CD4-positive, alpha-beta T cell treated with Interleukin-12 subunit alpha and Interleukin-12 subunit beta, for 1 hour (primary cell): Measurements from ENCODE around the gene HADHA.

Experiments used
- DNase-seq: peaks from one replicate; pipeline ENCODE4 v3.0.0-alpha.2; 2020

HADHA gene

GRCh38 chr2:26190369-26190768 lies 54.1 kb downstream of the HADHA start:
- DNase-seq, result no peak

DNA sequence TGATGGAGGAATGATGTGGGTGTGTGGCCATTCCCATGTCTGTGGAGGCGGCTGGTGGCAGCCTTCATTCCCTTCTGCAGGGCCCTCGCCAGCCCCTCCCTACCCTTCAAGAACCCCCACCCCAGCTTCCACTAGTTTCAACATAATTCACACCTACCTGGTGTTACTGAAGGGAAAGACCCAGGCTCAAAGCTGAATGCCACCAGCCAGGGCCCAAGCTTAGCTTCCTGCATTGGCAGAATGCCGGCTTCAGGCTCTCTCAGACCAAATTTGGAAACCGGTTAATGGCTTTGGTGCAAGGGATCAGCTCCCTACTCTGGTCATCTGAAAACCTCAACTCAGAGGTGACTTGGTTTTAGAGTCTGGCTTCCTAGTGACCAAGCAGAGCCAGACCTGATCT lies 54.7 kb downstream of the HADHA start:
- DNase-seq, result no peak

DNA sequence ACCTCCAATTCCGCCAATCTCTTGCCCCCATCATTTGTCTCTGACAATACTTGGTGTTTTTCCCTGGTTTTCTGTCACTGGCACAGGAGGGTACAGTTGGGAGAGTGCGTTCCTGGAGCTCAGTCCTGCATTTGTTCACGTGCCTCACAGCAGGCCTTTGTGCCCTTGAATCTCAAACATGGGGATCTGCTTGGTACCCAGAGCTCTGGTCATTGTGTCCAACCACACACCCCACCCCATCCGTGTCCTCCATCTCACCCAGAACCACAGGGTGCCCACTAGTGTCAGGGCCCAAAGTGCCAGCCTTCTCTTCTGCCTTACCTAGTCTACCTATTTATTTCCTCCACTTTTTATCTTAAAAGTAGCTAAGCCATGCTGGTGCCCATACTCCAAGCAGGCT lies 55.3 kb downstream of the HADHA start:
- no peak for DNase-seq

GRCh38 chr2:26187537-26188104 lies 56.8 kb downstream of the HADHA start:
- DNase-seq, result no peak

GRCh38 chr2:26187114-26187513 lies 57.3 kb downstream of the HADHA start:
- no peak for DNase-seq

DNA sequence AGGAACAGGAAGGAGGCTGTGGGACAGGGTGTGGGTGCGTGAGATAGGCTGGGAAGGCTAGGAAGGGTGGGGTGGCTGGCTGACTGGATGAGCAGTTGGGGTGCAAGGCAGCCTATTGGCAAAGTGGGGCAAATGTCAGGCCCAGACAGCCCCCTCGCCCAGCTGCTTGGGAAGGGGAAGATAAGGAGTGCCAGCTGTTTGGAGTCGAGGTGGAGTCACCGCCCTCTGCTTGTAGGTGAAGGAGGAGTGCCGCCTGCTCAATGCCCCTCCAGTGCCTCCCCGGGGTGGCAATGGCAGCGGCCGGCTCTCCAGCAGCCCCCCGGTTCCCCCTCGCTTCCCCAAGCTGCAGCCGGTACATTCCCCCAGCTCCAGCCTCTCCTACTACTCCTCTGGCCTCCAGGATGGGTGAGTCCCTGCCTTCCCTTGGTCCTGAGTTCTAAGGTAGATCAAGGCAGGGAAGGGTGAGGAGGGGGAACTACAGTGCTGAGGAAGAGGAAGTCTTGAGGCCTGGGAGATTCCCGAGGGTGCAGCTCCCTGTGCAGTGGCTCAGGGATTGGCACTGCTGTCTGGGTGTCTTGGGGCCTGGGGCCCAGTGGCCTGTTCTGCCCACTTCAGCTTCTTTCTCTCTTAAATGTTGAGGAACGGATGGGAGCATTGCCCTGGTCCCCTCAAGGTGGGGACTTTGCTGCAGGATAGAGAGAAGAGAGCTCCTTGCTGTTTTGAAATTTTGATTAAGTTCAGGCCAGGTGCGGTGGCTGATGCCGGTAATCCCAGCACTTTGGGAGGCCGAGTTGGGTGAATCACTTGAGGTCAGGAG lies 58.3 kb downstream of the HADHA start:
- no peak for DNase-seq

DNA sequence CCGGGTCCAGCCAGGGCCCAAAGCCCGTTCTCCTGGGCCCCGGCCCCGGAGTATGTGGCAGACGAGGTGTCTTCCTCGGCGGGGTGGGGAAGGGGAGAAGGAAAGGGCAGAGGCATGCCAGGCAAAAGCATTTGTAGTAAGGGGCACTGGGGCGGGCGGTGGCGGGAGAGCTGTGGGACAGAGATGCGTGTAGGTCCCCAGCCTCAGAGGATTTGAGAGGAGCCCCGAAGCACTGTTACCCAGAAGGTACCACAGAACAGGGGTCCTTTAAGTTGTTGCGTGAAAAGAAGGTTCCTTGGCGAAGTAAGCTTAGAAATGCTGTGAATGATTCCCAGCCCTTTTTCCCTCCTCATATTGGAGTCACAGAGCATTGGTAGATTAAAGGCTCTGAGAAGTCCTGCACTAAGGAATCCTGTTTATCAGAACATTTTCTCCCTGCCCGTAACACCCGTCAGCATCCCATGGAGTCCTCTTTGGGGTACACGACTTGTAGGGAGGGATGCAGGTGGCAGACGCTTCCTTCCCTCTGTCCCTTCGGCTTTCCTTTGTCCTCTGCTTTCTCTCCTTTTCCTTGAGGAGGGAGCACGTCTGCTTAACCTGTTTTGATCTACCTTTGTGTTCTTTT lies 59.0 kb downstream of the HADHA start:
- DNase-seq, result no peak

- DNase-seq, result peak; percentile 91
Observed at GRCh38 chr2:26184555-26185303, 59.7 kb downstream of the HADHA start.

DNA sequence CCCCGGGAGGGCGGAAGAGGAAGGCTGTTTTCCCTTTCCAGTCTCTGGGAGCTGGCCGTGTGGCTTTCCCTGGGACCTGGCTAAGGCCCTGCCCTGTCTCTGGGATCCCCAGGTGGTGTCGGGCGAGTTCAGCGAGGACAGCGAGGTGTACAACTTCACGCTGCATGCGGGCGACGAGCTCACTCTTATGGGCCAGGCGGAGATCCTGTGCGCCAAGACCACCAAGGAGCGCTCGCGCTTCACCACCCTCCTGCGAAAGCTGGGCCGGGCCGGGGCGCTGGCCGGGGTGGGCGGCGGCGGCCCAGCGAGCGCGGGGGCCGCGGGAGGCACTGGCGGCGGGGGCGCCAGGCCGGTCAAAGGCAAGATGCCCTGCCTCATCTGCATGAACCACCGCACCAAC lies 60.3 kb downstream of the HADHA start:
- no peak for DNase-seq

- no peak for DNase-seq
Observed at GRCh38 chr2:26182887-26183630, 61.4 kb downstream of the HADHA start.

DNA sequence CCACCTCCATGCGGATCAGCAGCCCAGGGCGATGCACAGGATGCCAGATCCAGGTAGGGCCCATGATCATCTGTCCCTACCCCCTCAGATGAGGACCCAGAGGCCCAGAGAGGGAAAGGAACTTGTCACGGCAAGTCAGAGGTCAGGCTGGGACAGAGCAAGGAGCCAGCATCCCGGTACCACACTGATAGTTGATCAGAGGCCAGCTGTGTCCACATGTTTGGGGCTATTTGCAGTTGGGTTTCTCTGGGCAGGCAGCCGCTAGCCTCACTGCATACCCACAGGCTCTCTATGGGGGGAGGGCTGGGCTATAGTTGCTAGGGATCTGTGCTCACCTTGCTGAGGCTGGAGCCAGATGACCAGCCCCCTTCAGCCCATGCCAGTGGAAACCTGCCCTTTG lies 62.0 kb downstream of the HADHA start:
- no peak for DNase-seq

DNA sequence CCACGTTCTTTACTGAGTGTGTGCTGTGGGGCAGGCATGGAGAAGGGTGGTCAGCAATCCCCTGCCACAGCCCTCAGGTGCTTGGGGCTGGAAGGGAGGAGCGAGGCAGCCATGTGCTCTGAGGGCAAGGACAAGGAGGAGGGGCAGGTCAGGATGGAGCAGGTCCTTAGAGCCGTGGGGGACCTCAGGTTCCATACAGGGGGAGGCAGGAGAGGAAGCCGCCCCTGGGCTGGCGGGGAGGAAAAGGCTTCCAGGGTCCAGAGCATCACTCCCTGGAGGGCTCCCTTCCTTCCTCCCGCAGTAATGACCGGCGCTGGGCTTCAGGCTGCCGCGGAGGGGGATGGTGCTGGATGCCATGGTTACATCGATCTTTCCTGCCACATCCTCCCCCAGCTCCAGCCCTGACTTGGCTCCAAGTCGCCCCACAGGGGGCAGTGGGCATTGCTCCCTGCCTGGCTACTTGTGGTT lies 65.0 kb downstream of the HADHA start:
- no peak for DNase-seq

GRCh38 chr2:26178746-26179436 lies 65.5 kb downstream of the HADHA start:
- no peak for DNase-seq

DNA sequence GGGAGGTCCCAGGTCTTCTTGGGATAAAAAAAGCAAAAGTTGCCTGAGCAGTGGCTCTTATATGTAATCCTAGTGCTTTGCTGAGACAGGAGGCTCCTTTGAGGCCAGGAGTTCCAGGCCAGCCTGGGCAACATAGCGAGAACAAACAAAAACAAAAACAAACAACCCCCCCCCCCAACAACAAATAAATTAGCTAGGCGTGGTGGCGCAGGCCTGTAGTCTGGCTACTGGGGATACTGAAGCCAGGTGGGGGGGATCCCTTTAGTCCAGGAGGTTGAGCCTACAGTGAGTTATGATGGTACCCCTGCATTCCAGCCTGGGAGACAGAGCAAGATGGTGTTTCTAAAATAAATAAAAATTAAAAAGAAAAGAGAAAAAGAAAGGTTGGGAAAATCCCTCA lies 66.2 kb downstream of the HADHA start:
- no peak for DNase-seq

DNA sequence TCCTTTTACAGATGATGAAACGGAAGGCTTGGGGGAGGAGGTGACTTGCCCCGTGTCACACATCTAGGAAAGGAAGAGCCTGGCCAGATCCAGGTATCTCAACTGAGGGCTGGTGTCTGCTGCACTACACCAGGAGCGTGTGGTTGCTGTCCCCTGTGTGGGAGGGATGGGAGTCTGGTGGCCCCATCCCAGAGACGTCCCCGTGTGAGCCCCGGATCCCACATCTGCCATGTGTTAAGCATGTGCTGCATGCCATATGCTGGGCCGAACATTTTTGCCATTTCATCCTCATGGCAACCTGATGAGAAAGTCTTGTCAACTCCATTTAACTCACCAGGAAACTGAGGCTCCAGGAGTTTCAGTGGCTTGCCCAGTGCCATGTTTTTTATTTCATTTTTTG lies 67.3 kb downstream of the HADHA start:
- DNase-seq, result no peak

GRCh38 chr2:26176279-26176615 lies 68.2 kb downstream of the HADHA start:
- DNase-seq, result no peak

GRCh38 chr2:26175466-26176278 lies 68.8 kb downstream of the HADHA start:
- DNase-seq, result no peak

GRCh38 chr2:26174691-26175465 lies 69.6 kb downstream of the HADHA start:
- DNase-seq, result no peak

GRCh38 chr2:26173776-26174482 lies 70.5 kb downstream of the HADHA start:
- no peak for DNase-seq
